Naive thymus-derived CD4-positive, alpha-beta T cell (primary cell): ENCODE results near the gene CALM1. TPM values are rescaled to one million over a fixed set of nuclear protein-coding genes. Genes with fewer than 3 reads are reported as not detected.

ENCODE experiments used
- ATAC-seq: fragments of 150-1000 bp; cut with Tn5 transposase; 2 replicates; pipeline ENCODE4 v1.10.0; 2021; ENCODE audit warnings: mild to moderate bottlenecking, moderate library complexity
- CTCF ChIA-PET: fragments of 350-600 bp; sonication (Branson Sonifier 250); formaldehyde crosslinking; loops from one replicate; lab custom pipeline; 2021; ENCODE audit warnings: antibody characterized with exemption; lab: Charles Lee
- POLR2A ChIA-PET: fragments of 350-600 bp; sonication (Branson Sonifier 250); formaldehyde crosslinking; loops from one replicate; lab custom pipeline; 2021; ENCODE audit warnings: antibody characterized with exemption, inconsistent platforms; lab: Charles Lee
- DNase-seq, 9 donors: peaks; one replicate each; pipeline versions ENCODE4 v3.0.0 to v3.0.0-alpha.2; 2020 to 2022; ENCODE audit warnings: mixed read lengths in 1 of 9
- H3K27ac ChIP-seq: one replicate; pipeline ENCODE4 v1.7.0; 2013; ENCODE audit warnings: mild to moderate bottlenecking, low read depth, low read length, moderate library complexity
- H3K27me3 ChIP-seq, 2 donors: one replicate each; pipeline ENCODE4 v1.7.0; 2013; ENCODE audit warnings: low read length in 2 of 2, mild to moderate bottlenecking in 2 of 2, moderate library complexity in 2 of 2; ENCODE audit not compliant: control insufficient read depth in 2 of 2, insufficient read depth in 2 of 2
- H3K36me3 ChIP-seq, 3 experiments: 1 replicate in 2 of 3; 2 replicates in 1 of 3; pipeline ENCODE4 v1.7.0; 2013; ENCODE audit warnings: low read length in 3 of 3, mild to moderate bottlenecking in 3 of 3, moderate library complexity in 1 of 3; ENCODE audit not compliant: insufficient read depth in 3 of 3, control insufficient read depth in 2 of 3
- H3K4me1 ChIP-seq, 2 donors: one replicate each; pipeline ENCODE4 v1.7.0; 2013; ENCODE audit warnings: low read length in 2 of 2, mild to moderate bottlenecking in 2 of 2, moderate library complexity in 1 of 2; ENCODE audit not compliant: control insufficient read depth in 2 of 2, insufficient read depth in 2 of 2
- H3K4me3 ChIP-seq: 2 replicates; pipeline ENCODE4 v1.7.0; 2013; ENCODE audit warnings: mild to moderate bottlenecking, low read length
- H3K9me3 ChIP-seq, 3 experiments: 1 replicate in 2 of 3; 2 replicates in 1 of 3; pipeline ENCODE4 v1.7.0; 2013; ENCODE audit warnings: low read length in 3 of 3; ENCODE audit not compliant: control insufficient read depth in 2 of 3
- H3K27ac Mint-ChIP-seq, 9 donors: one replicate each; pipeline ENCODE4 v1.8.0; 2020 to 2022; ENCODE audit warnings: mixed read lengths in 9 of 9, mild to moderate bottlenecking in 8 of 9, moderate library complexity in 5 of 9, inconsistent platforms in 2 of 9
- H3K27me3 Mint-ChIP-seq, 5 donors: one replicate each; pipeline ENCODE4 v1.8.0; 2021 to 2022; ENCODE audit warnings: mixed read lengths in 5 of 5, mild to moderate bottlenecking in 1 of 5
- H3K36me3 Mint-ChIP-seq, 5 donors: one replicate each; pipeline ENCODE4 v1.8.0; 2020 to 2022; ENCODE audit warnings: mixed read lengths in 5 of 5, mild to moderate bottlenecking in 3 of 5, inconsistent platforms in 1 of 5
- H3K4me1 Mint-ChIP-seq, 7 donors: one replicate each; pipeline ENCODE4 v1.8.0; 2020 to 2022; ENCODE audit warnings: mixed read lengths in 7 of 7, mild to moderate bottlenecking in 3 of 7, inconsistent platforms in 1 of 7
- H3K4me3 Mint-ChIP-seq, 10 donors: one replicate each; pipeline ENCODE4 v1.8.0; 2020 to 2022; ENCODE audit warnings: mild to moderate bottlenecking in 10 of 10, mixed read lengths in 10 of 10, moderate library complexity in 6 of 10, inconsistent platforms in 2 of 10
- H3K9me3 Mint-ChIP-seq, 11 donors: one replicate each; pipeline ENCODE4 v1.8.0; 2020 to 2022; ENCODE audit warnings: mixed read lengths in 11 of 11, mild to moderate bottlenecking in 4 of 11, inconsistent platforms in 1 of 11, moderate library complexity in 1 of 11
- intact Hi-C, 2 donors: fragments of 100-400 bp; cut with micrococcal nuclease; formaldehyde crosslinking; loops; one replicate each; pipeline ENCODE4 v1.15.1; 2023
- polyA plus RNA-seq, 2 donors: library from polyadenylated mRNA; unstranded; fragments of 300-500 nt; fragmentation: Illumina TruSeq; gene quantifications; one replicate each; pipeline ENCODE4 v1.2.3, GENCODE V29; 2021
- total RNA-seq, 6 experiments: library from RNA in 5 of 6; stranded (reverse) in 5 of 6; gene quantifications; 1 replicate in 5 of 6; 2 replicates in 1 of 6; pipeline ENCODE4 v1.2.3 and lab custom pipeline; 2021 to 2026

Gene CALM1
- total and polyA plus RNA-seq, 7 experiments from 2014 or later = 611 to 2,295 (median 699) TPM

DNA sequence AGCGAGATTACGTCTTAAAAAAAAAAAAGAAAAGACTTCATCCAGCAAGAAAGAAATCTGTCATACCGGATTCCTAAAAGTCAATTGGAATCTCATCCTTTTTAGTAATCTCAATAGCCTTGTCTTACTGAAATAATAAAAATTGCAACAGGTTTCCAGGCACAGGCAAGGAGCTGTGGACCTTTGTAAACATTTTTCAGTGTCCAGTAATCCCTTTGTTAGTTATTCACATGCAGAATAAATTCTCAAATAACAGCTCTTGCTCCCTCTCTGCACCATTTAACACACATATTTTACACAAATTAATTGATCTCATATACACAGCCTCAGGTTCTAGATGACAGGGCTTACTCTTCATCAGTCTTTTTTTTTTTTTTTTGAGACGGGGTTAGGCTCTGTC lies 22.0 kb upstream of the CALM1 start:
- no peak overlapping the region for H3K4me3 Mint-ChIP-seq
- DNase-seq (no peak), ATAC-seq (no peak)
- no peaks in the 10 kb centered on the region for H3K9me3 Mint-ChIP-seq
- POLR2A ChIA-PET = interaction anchor here (1.1 to 5.0 kb wide), 3 partner anchors 8 to 22 kb away, joined by 3 to 39 read pairs (median 15); partner anchors contain the start of gene CALM1
- no peak overlapping the region for H3K27ac Mint-ChIP-seq
- H3K27me3 Mint-ChIP-seq = peaks cover 0 to 11% (median 0%) of the 10 kb centered on the region in 5 donors
- H3K4me1 ChIP-seq = no peaks in the 10 kb centered on the region
- H3K27ac ChIP-seq = no peak overlapping the region
- no peak overlapping the region for H3K4me3 ChIP-seq
- no peaks in the 10 kb centered on the region for H3K36me3 ChIP-seq
- no peaks in the 10 kb centered on the region for H3K36me3 Mint-ChIP-seq
- intact Hi-C loops = no loop called here
- H3K27me3 ChIP-seq = no peaks in the 10 kb centered on the region
- H3K9me3 ChIP-seq = no peaks in the 10 kb centered on the region
- peaks cover 0 to 10% (median 4%) of the 10 kb centered on the region in 7 donors for H3K4me1 Mint-ChIP-seq
- CTCF ChIA-PET = interaction anchor here (0.7 to 0.9 kb wide), 3 partner anchors 9 to 25 kb away, joined by 3 read pairs; no protein-coding TSS in a partner anchor

DNA sequence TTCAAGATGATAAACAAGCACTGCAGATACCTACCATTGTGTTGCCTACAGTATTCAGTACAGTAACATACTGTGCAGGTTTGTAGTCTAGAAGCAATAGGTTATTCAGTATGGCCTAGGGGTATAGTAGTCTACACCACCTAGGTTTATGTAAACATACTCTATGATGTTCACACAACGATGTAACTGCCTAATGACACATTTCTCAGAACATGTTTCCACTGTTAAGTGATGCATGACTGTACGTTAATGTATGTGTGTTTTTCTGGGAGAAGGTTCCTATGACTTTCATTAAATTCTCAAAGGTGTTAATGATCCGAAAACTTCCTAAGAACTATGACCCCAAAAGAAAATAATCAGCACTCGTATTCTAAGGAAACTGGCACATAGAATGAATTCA lies 20.9 kb upstream of the CALM1 start:
- ChIA-PET CTCF (no interaction called here), POLR2A (interaction anchor here (5.0 kb wide), 1 partner anchor 7 kb away, joined by 39 read pairs; no protein-coding TSS in a partner anchor)
- ATAC-seq = no peak
- no peak overlapping the region for H3K27ac ChIP-seq
- peaks cover 0 to 15% (median 0%) of the 10 kb centered on the region in 5 donors for H3K27me3 Mint-ChIP-seq
- H3K27me3 ChIP-seq = no peaks in the 10 kb centered on the region
- H3K9me3 ChIP-seq = no peaks in the 10 kb centered on the region
- H3K4me3 ChIP-seq = no peak overlapping the region
- no peaks in the 10 kb centered on the region for H3K36me3 ChIP-seq
- peaks cover 0 to 16% (median 9%) of the 10 kb centered on the region in 7 donors for H3K4me1 Mint-ChIP-seq
- DNase-seq = no peak
- H3K9me3 Mint-ChIP-seq = no peaks in the 10 kb centered on the region
- no peaks in the 10 kb centered on the region for H3K4me1 ChIP-seq
- no peak overlapping the region for H3K4me3 Mint-ChIP-seq
- no peak overlapping the region for H3K27ac Mint-ChIP-seq
- H3K36me3 Mint-ChIP-seq = no peaks in the 10 kb centered on the region
- intact Hi-C loops = no loop called here

DNA sequence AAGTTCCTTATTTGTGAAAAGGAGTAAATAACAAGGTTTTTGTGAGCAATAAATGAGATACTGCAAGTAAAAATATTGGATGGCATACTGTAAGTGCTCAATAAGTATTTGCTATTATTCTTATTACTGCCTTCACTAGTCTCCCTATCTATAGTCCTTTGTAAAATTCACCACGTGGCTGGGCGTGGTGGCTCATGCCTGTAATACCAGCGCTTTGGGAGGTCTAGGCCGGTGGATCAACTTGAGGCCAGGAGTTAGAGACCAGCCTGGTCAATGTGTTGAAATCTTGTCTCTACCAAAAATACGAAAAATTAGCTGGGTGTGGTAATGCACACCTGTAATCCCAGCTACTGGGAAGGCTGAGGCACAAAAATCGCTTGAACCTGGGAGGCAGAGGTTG lies 18.6 kb upstream of the CALM1 start:
- H3K36me3 ChIP-seq = peaks cover 0 to 5% (median 0%) of the 10 kb centered on the region in 3 experiments
- CTCF ChIA-PET = interaction anchor here (0.8 kb wide), 1 partner anchor 799 kb away, joined by 3 read pairs; no protein-coding TSS in a partner anchor
- intact Hi-C loops = no loop called here

DNA sequence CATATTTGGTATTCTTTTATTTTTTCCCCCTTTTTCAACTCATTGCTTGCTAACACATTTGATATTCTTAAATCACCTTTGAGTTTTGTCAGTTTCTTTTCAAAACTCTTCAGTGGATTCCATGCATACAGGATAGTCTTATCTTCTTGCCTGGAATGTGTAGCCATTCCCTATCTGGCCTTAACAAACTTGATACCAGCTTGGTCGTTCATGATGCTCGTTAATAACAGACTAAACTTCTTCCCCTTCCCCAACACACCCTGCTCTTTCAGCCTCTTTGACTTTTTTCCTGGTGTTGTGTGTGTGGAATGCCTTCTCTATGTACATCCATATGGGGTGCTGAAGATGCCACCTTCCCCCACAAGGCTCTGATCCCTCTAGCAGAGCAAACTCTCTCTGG lies 17.7 kb upstream of the CALM1 start:
- no peak for ATAC-seq
- POLR2A ChIA-PET = interaction anchor here (1.1 to 10.9 kb wide), 4 partner anchors 10 to 29 kb away, joined by 4 to 470 read pairs (median 115); partner anchors contain the start of gene CALM1
- Histone ChIP-seq H3K27me3 (no peaks in the 10 kb centered on the region), H3K4me1 (peaks cover 5 to 10% of the 10 kb centered on the region in 2 donors), H3K4me3 (no peak overlapping the region), H3K36me3 (peaks cover 0 to 5% (median 0%) of the 10 kb centered on the region in 3 experiments), H3K9me3 (no peaks in the 10 kb centered on the region), H3K27ac (no peak overlapping the region)
- no peaks in the 10 kb centered on the region for H3K36me3 Mint-ChIP-seq
- peaks cover 0 to 5% (median 0%) of the 10 kb centered on the region in 5 donors for H3K27me3 Mint-ChIP-seq
- no peak overlapping the region for H3K4me3 Mint-ChIP-seq
- no peak for DNase-seq
- CTCF ChIA-PET = interaction anchor here (0.6 to 4.0 kb wide), 3 partner anchors 10 to 798 kb away, joined by 3 to 14 read pairs (median 4); no protein-coding TSS in a partner anchor
- intact Hi-C loops = no loop called here
- peaks cover under 1 to 20% (median 13%) of the 10 kb centered on the region in 7 donors for H3K4me1 Mint-ChIP-seq
- peak overlapping the region in 3 of 9 donors; percentile 36 to 81 (median 63) for H3K27ac Mint-ChIP-seq
- H3K9me3 Mint-ChIP-seq = no peaks in the 10 kb centered on the region

More for the DNA sequence above, 18.6 kb upstream of the CALM1 start:
- H3K27ac Mint-ChIP-seq = peak overlapping the region in 1 of 9 donors; percentile 21
- ATAC-seq (no peak), DNase-seq (no peak)
- H3K9me3 Mint-ChIP-seq = no peaks in the 10 kb centered on the region
- H3K4me3 Mint-ChIP-seq = no peak overlapping the region
- Histone ChIP-seq H3K4me3 (no peak overlapping the region), H3K27me3 (no peaks in the 10 kb centered on the region), H3K9me3 (no peaks in the 10 kb centered on the region), H3K4me1 (peaks cover 5 to 7% of the 10 kb centered on the region in 2 donors), H3K27ac (no peak overlapping the region)
- no peaks in the 10 kb centered on the region for H3K36me3 Mint-ChIP-seq
- peaks cover 0 to 5% (median 0%) of the 10 kb centered on the region in 5 donors for H3K27me3 Mint-ChIP-seq
- POLR2A ChIA-PET = interaction anchor here (9.4 to 10.9 kb wide), 2 partner anchors 15 to 24 kb away, joined by 206 to 470 read pairs; partner anchors contain the start of gene CALM1
- peaks cover 0 to 20% (median 13%) of the 10 kb centered on the region in 7 donors for H3K4me1 Mint-ChIP-seq

DNA sequence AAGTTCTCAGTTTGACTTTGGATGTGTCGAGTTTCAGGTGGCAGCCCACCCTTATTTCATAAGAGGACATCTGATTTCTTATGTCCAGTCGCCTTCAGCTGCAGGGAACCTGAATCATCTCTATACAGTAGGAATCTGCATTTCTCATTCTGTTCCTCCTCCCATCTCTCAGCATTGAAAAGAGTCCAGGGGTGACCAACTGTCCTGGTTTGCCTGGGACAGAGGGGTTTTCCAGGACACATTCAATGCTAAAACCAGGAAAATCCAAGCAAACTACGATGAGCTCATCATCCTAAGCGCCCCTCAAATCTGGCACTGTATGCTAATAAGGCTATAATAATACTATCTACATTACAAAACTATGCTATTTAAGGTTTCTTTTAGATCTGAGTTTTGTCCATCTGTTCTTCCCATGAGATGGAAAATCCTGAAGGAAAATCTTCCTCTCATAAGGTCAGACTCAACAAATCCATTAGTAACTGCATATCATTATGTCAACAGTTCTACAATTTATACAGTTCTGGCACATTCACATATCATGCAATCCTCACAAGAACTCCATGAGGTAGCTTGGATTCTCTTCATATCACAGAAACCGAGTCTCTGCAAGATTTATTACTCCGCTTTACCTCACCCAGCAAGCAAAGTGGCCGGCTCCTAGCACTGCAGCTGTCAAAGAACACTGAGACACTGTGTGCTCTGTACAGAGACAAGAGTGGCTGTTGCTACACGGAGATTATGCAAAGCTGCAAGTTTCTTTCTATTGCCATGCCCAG lies 15.6 kb upstream of the CALM1 start:
- H3K4me3 Mint-ChIP-seq = peak overlapping the region in 4 of 10 donors; percentile 37 to 61 (median 56)
- H3K4me1 Mint-ChIP-seq = peaks cover 18 to 34% (median 22%) of the 10 kb centered on the region in 7 donors
- no peaks in the 10 kb centered on the region for H3K9me3 Mint-ChIP-seq
- CTCF ChIA-PET = interaction anchor here (0.8 to 4.0 kb wide), 5 partner anchors 11 to 316 kb away, joined by 3 to 14 read pairs (median 5); partner anchors contain the start of gene CALM1
- POLR2A ChIA-PET = interaction anchor here (1.9 to 10.9 kb wide), 8 partner anchors 8 to 377 kb away, joined by 6 to 470 read pairs (median 44); partner anchors contain the start of genes CALM1 and NRDE2
- DNase-seq = peak in 3 of 9 donors; percentile 18 to 26 (median 22)
- intact Hi-C loops = loop anchor here (5.0 to 10.0 kb wide), 9 partner anchors 136 to 1589 kb away; partner anchors contain the start of genes GPR68 (in 2 of the 2), CCDC88C (in 1 of the 2), EML5 (in 1 of the 2) and FOXN3 (in 1 of the 2)
- peaks cover 0 to 5% (median 0%) of the 10 kb centered on the region in 3 experiments for H3K36me3 ChIP-seq
- peaks cover 18 to 23% of the 10 kb centered on the region in 2 donors for H3K4me1 ChIP-seq
- H3K36me3 Mint-ChIP-seq = no peaks in the 10 kb centered on the region
- peak overlapping the region in 1 of 9 donors; percentile 80 for H3K27ac Mint-ChIP-seq
- no peaks in the 10 kb centered on the region for H3K27me3 ChIP-seq
- no peak overlapping the region for H3K4me3 ChIP-seq
- peak overlapping the region; percentile 99 for H3K27ac ChIP-seq
- no peaks in the 10 kb centered on the region for H3K9me3 ChIP-seq
- H3K27me3 Mint-ChIP-seq = peaks cover 0 to 5% (median 0%) of the 10 kb centered on the region in 5 donors
- no peak for ATAC-seq

DNA sequence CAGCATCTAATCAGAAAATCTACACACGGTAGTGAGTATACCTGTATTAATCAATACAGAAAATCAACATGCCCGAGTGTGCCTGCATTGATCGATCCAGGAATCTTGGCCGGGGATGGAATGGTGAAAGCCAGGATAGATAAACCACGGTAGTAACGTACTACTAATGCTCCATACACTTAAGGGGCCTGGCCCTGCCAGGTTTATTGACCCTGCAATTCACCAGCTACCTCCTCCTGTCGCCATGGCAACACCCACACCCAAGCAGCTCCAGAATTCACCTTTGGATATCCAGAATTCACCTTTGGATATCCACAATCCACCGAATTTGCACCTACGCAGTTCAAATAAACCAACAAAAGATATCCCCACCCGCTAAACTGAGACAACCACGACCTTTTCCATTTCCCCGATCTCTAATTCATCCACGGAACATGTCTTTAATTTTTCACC lies 14.8 kb upstream of the CALM1 start:
- Mint-ChIP-seq H3K4me3 (no peak overlapping the region), H3K36me3 (no peaks in the 10 kb centered on the region), H3K9me3 (no peaks in the 10 kb centered on the region), H3K27me3 (peaks cover 0 to 5% (median 0%) of the 10 kb centered on the region in 5 donors), H3K4me1 (peaks cover 20 to 37% (median 25%) of the 10 kb centered on the region in 7 donors), H3K27ac (no peak overlapping the region)
- Histone ChIP-seq H3K4me3 (peak overlapping the region; percentile 95), H3K27me3 (no peaks in the 10 kb centered on the region), H3K27ac (peak overlapping the region; percentile 99), H3K4me1 (peaks cover 18 to 23% of the 10 kb centered on the region in 2 donors), H3K36me3 (peaks cover 0 to 5% (median 0%) of the 10 kb centered on the region in 3 experiments), H3K9me3 (no peaks in the 10 kb centered on the region)
- no peak for ATAC-seq
- ChIA-PET POLR2A (interaction anchor here (0.6 to 10.9 kb wide), 14 partner anchors 9 to 426 kb away, joined by 3 to 470 read pairs (median 25); partner anchors contain the start of genes CALM1, NRDE2, PSMC1 and TDP1), CTCF (interaction anchor here (1.3 to 4.0 kb wide), 4 partner anchors 12 to 315 kb away, joined by 3 to 14 read pairs (median 6); no protein-coding TSS in a partner anchor)
- peak in 3 of 9 donors; percentile 12 to 31 (median 26) for DNase-seq
- intact Hi-C loops = loop anchor here (2.0 to 10.0 kb wide), 11 partner anchors 135 to 1590 kb away; partner anchors contain the start of genes GPR68 (in 2 of the 2), CCDC88C (in 1 of the 2), EML5 (in 1 of the 2) and FOXN3 (in 1 of the 2)
